GM12878 (cell line): ENCODE results near the gene MKX. TPM values are rescaled to one million over a fixed set of nuclear protein-coding genes. Genes with fewer than 3 reads are reported as not detected.

Experiments
- ATF2 ChIP-seq: IDR thresholded peaks from 2 replicates; pipeline ENCODE4 v1.6.1; 2012; ENCODE audit warnings: low read length, inconsistent platforms
- ATF3 ChIP-seq: IDR thresholded peaks from 2 replicates; pipeline ENCODE4 v1.6.1; 2011; ENCODE audit warnings: low read depth, mild to moderate bottlenecking, low read length, moderate library complexity, borderline replicate concordance; ENCODE audit errors: extremely low read depth
- BHLHE40 ChIP-seq, 2 experiments: fragments of 450-650 bp in 1 of 2; IDR thresholded peaks; 2 replicates each; pipeline ENCODE4 v1.6.1; 2011 to 2017; ENCODE audit warnings: low read depth in 2 of 2, borderline replicate concordance in 1 of 2, improper control_type of control experiment in 1 of 2, low read length in 1 of 2, mild to moderate bottlenecking in 1 of 2
- BRCA1 ChIP-seq: IDR thresholded peaks from 2 replicates; pipeline ENCODE4 v1.6.1; 2011; ENCODE audit warnings: low read depth, low read length, improper control_type of control experiment
- ELK1 ChIP-seq: IDR thresholded peaks from 2 replicates; pipeline ENCODE4 v1.6.1; 2012; ENCODE audit warnings: low read depth, low read length, improper control_type of control experiment
- FOXK2 ChIP-seq: fragments of 450-650 bp; IDR thresholded peaks from 2 replicates; pipeline ENCODE4 v1.6.1; 2017; ENCODE audit warnings: mild to moderate bottlenecking, moderate library complexity
- GABPA ChIP-seq: IDR thresholded peaks from 2 replicates; pipeline ENCODE4 v1.6.1; 2014; ENCODE audit warnings: antibody characterized with exemption, low read depth, mild to moderate bottlenecking, inconsistent platforms
- GATAD2B ChIP-seq: fragments of 450-650 bp; conservative IDR thresholded peaks from 2 replicates; pipeline ENCODE4 v1.6.1; 2017; ENCODE audit warnings: low read depth, mild to moderate bottlenecking, moderate library complexity
- HDAC6 ChIP-seq: fragments of 200-600 bp; sonication (generic); IDR thresholded peaks from one replicate; pipeline ENCODE4 v1.8.0; 2017; ENCODE audit warnings: antibody characterized with exemption; ENCODE audit not compliant: unreplicated experiment
- KAT2A ChIP-seq: conservative IDR thresholded peaks from 2 replicates; pipeline ENCODE4 v1.6.1; 2011; ENCODE audit warnings: low read depth, low read length; ENCODE audit not compliant: control insufficient read depth
- MEF2A ChIP-seq: IDR thresholded peaks from 2 replicates; pipeline ENCODE4 v1.6.1; 2011; ENCODE audit warnings: low read depth, mild to moderate bottlenecking, low read length, moderate library complexity; ENCODE audit not compliant: insufficient read depth
- MTA3 ChIP-seq: IDR thresholded peaks from 2 replicates; pipeline ENCODE4 v1.6.1; 2012; ENCODE audit warnings: low read length, inconsistent platforms, borderline replicate concordance
- MXI1 ChIP-seq: fragments of 150-350 bp; IDR thresholded peaks from 2 replicates; pipeline ENCODE4 v1.6.1; 2011; ENCODE audit warnings: low read depth, mild to moderate bottlenecking, inconsistent platforms, low read length, improper control_type of control experiment
- NBN ChIP-seq: fragments of 450-650 bp; IDR thresholded peaks from 2 replicates; pipeline ENCODE4 v1.6.1; 2016
- NR2C2 ChIP-seq: IDR thresholded peaks from 2 replicates; pipeline ENCODE4 v1.6.1; 2011; ENCODE audit warnings: borderline replicate concordance, low read depth; ENCODE audit not compliant: control insufficient read depth, insufficient read length
- NR2F1 ChIP-seq: fragments of 450-650 bp; conservative IDR thresholded peaks from 2 replicates; pipeline ENCODE4 v1.6.1; 2017; ENCODE audit warnings: mild to moderate bottlenecking
- POLR2A ChIP-seq: IDR thresholded peaks from 2 replicates; pipeline ENCODE4 v1.6.1; 2011; ENCODE audit warnings: low read depth, mild to moderate bottlenecking, low read length
- RAD51 ChIP-seq: fragments of 450-650 bp; IDR thresholded peaks from 2 replicates; pipeline ENCODE4 v1.6.1; 2016; ENCODE audit warnings: moderate library complexity, mild to moderate bottlenecking, inconsistent platforms
- SIX5 ChIP-seq: IDR thresholded peaks from 2 replicates; pipeline ENCODE4 v1.6.1; 2011; ENCODE audit warnings: mild to moderate bottlenecking, low read depth, low read length, moderate library complexity; ENCODE audit not compliant: severe bottlenecking
- SMC3 ChIP-seq: IDR thresholded peaks from 2 replicates; pipeline ENCODE4 v1.6.1; 2011; ENCODE audit warnings: low read length, improper control_type of control experiment, borderline replicate concordance
- SUZ12 ChIP-seq: fragments of 200-600 bp; sonication (generic); IDR thresholded peaks from one replicate; pipeline ENCODE4 v1.6.1; 2018; ENCODE audit warnings: antibody characterized with exemption, mild to moderate bottlenecking; ENCODE audit not compliant: unreplicated experiment
- TBL1XR1 ChIP-seq: IDR thresholded peaks from 2 replicates; pipeline ENCODE4 v1.6.1; 2012; ENCODE audit warnings: low read depth, low read length, improper control_type of control experiment
- TCF12 ChIP-seq: IDR thresholded peaks from 2 replicates; pipeline ENCODE4 v1.6.1; 2011; ENCODE audit warnings: low read depth, mild to moderate bottlenecking, low read length
- ZNF687 ChIP-seq: fragments of 450-650 bp; IDR thresholded peaks from 2 replicates; pipeline ENCODE4 v1.6.1; 2017; ENCODE audit warnings: mild to moderate bottlenecking, moderate library complexity
- polyA plus RNA-seq, 11 experiments: library from polyadenylated mRNA; depleted of rRNA in 4 of 11; unstranded in 6 of 11; stranded (reverse) in 5 of 11; fragments of >200 nt; fragmentation: Nextera tagmentation in 4 of 11; fragmentation: Illumina TruSeq in 1 of 11; extraction: Ambion mirVana in 4 of 11; extraction: Trizol in 1 of 11; gene quantifications; 1 replicate in 1 of 11; 2 replicates in 10 of 11; pipeline versions ENCODE4 v1.2.1 to v1.2.3, GENCODE V29; 2011 to 2016; ENCODE audit warnings: inconsistent platforms in 2 of 11, missing spikeins in 2 of 11, low read depth in 1 of 11
- total RNA-seq, 4 experiments: library from RNA; depleted of rRNA in 3 of 4; stranded (reverse); fragments of >200 nt in 3 of 4; fragmentation: Illumina TruSeq in 1 of 4; extraction: Trizol in 1 of 4; gene quantifications; 2 replicates each; pipeline versions ENCODE4 v1.2.1 to v1.2.3, GENCODE V29; 2013 to 2021

The MKX gene
- total and polyA plus RNA-seq, 10 of the 15 experiments (the other 5 are each of a cell fraction or from before 2014, with no cell fraction given): not detected

GRCh38 chr10:27742195-27743011 lies 3.2 kb downstream of the MKX start (continued):
- no peak for TF ChIP-seq RAD51
- no peak for TF ChIP-seq MEF2A
- TF ChIP-seq SUZ12: no peak
- no peak for TF ChIP-seq NBN
- peak; percentile 51; the same call in 1 of the 2 replicates for TF ChIP-seq GABPA
- no peak for TF ChIP-seq TBL1XR1
- no peak for TF ChIP-seq FOXK2
- no peak for TF ChIP-seq GATAD2B
- no peak for TF ChIP-seq ELK1
- no peak for TF ChIP-seq ATF3
- TF ChIP-seq BRCA1: no peak
- no peak for TF ChIP-seq HDAC6
- TF ChIP-seq NR2F1: no peak
- TF ChIP-seq MTA3: no peak
- TF ChIP-seq KAT2A: no peak
- TF ChIP-seq TCF12: peak; percentile 71; the same call in 1 of the 2 replicates
- TF ChIP-seq SMC3: peak; percentile 59; the same call in 1 of the 2 replicates
- TF ChIP-seq MXI1: no peak
- peak; percentile 62 for TF ChIP-seq ATF2
- TF ChIP-seq NR2C2: no peak
- no peak for TF ChIP-seq SIX5
- no peak for TF ChIP-seq BHLHE40 (IDR thresholded peaks at IDR 0.05; ENCODE audit: borderline replicate concordance in 1 of 2, low read depth in 2 of 2, low read length in 1 of 2)
- TF ChIP-seq ZNF687: no peak
- no peak; the same call in 1 of the 2 replicates for TF ChIP-seq POLR2A
